Right lobe of liver (tissue), 6 donors: ENCODE measurements around the gene PRSS16. TPM values are rescaled to one million over a fixed set of nuclear protein-coding genes. Genes with fewer than 3 reads are reported as not detected.

ENCODE experiments used
- ATAC-seq, 4 donors: fragments of 200-7000 bp; cut with Tn5 transposase; one replicate each; pipeline ENCODE4 v1.9.1; 2020; ENCODE audit warnings: mild to moderate bottlenecking in 4 of 4, moderate library complexity in 4 of 4
- DNase-seq, 3 donors: peaks; one replicate each; pipeline ENCODE4 v3.0.0-alpha.2; 2020
- H3K27ac ChIP-seq, 3 donors: fragments of 200-600 bp; one replicate each; pipeline ENCODE4 v1.8.0; 2022
- H3K27me3 ChIP-seq, 2 donors: fragments of 200-600 bp; one replicate each; pipeline ENCODE4 v1.8.0; 2022
- H3K36me3 ChIP-seq, 4 donors: fragments of 200-600 bp; sonication (generic) in 1 of 4; one replicate each; pipeline versions ENCODE4 v1.5.1 to v1.8.0; 2017 to 2022; ENCODE audit warnings: control low read depth in 1 of 4
- H3K4me1 ChIP-seq, 4 donors: fragments of 200-600 bp; sonication (generic) in 1 of 4; one replicate each; pipeline versions ENCODE4 v1.5.1 to v1.8.0; 2017 to 2022; ENCODE audit warnings: control low read depth in 1 of 4
- H3K4me3 ChIP-seq, 3 donors: fragments of 200-600 bp; one replicate each; pipeline ENCODE4 v1.8.0; 2022
- H3K9me3 ChIP-seq, 4 donors: fragments of 200-600 bp; sonication (generic) in 1 of 4; one replicate each; pipeline versions ENCODE4 v1.5.1 to v1.8.0; 2017 to 2022; ENCODE audit warnings: control low read depth in 1 of 4
- CTCF ChIP-seq, 4 donors: fragments of 200-600 bp in 3 of 4; fragments of 450-650 bp in 1 of 4; IDR thresholded peaks; one replicate each; pipeline versions ENCODE4 v1.5.1 to v1.8.0; 2016 to 2022; ENCODE audit warnings: antibody characterized with exemption in 4 of 4, mild to moderate bottlenecking in 2 of 4
- POLR2A ChIP-seq: fragments of 450-650 bp; IDR thresholded peaks from one replicate; pipeline ENCODE4 v1.6.1; 2017; ENCODE audit warnings: antibody characterized with exemption, mild to moderate bottlenecking
- WGBS: methylation state at CpG from one replicate; pipeline ENCODE4 v1.1.6; 2018; ENCODE audit warnings: low coverage, low lambda C conversion rate; ENCODE audit not compliant: insufficient coverage; ENCODE audit errors: missing lambda C conversion rate; 5-methylcytosine and 5-hydroxymethylcytosine counted together
- intact Hi-C, 2 donors: fragments of 100-400 bp; cut with DNase I; formaldehyde crosslinking; loops; one replicate each; pipeline versions ENCODE4 v1.11.2 to v1.14.1; 2022
- total RNA-seq, 6 experiments: library from RNA; depleted of rRNA in 2 of 6; stranded (reverse); fragments of >200 nt in 2 of 6; fragmentation: NEBNext Ultra II Directional in 3 of 6; extraction: Animal tissue kit (Norgen Biotek cat#: 25700) in 3 of 6; gene quantifications; one replicate each; pipeline versions ENCODE4 v1.1.0 to v1.2.4, GENCODE V29; 2016 to 2023
- donor health status: DM: no; HTN: yes; CAD: no.
- donor health status: DM: no; HTN: no; CAD: no.
- donor health status: DM: no; HTN: no; CAD: no.
- donor health status: DM: no; HTN: yes; CAD: no.
- donor health status: DM: no; HTN: yes; CAD: no.

The PRSS16 gene
- total RNA-seq, 6 experiments from 2014 or later, result 0.29 to 0.37 TPM; not detected in 4

- Histone ChIP-seq H3K4me3 (no peak overlapping the region), H3K27me3 (peaks cover 4 to 42% of the 10 kb centered on the region in 2 donors), H3K4me1 (no peaks in the 10 kb centered on the region), H3K27ac (no peak overlapping the region), H3K36me3 (no peaks in the 10 kb centered on the region), H3K9me3 (no peaks in the 10 kb centered on the region)
- ATAC-seq (no peak), DNase-seq (no peak)
- TF ChIP-seq POLR2A, result no peak
- TF ChIP-seq CTCF (IDR thresholded peaks at IDR 0.05), result no peak
- whole genome bisulfite sequencing, result 5% methylated on average over 8 of the region's 8 CpGs
- intact Hi-C loops, result no loop called here
These were observed 40.2 kb downstream of the PRSS16 start for GRCh38 chr6:27287751-27288135.

GRCh38 chr6:27288136-27289044 lies 40.9 kb downstream of the PRSS16 start:
- H3K9me3 ChIP-seq, result no peaks in the 10 kb centered on the region
- no peak overlapping the region for H3K4me3 ChIP-seq
- no peaks in the 10 kb centered on the region for H3K36me3 ChIP-seq
- DNase-seq, result no peak
- no peak for ATAC-seq
- TF ChIP-seq POLR2A (no peak), CTCF (IDR thresholded peaks at IDR 0.05) (no peak)
- no peak overlapping the region for H3K27ac ChIP-seq
- H3K4me1 ChIP-seq, result no peaks in the 10 kb centered on the region
- H3K27me3 ChIP-seq, result peaks cover 3 to 44% of the 10 kb centered on the region in 2 donors
- 4% methylated on average over 24 of the region's 33 CpGs for whole genome bisulfite sequencing
- intact Hi-C loops, result no loop called here

GRCh38 chr6:27290065-27290849 lies 42.8 kb downstream of the PRSS16 start:
- DNase-seq (no peak), ATAC-seq (no peak)
- TF ChIP-seq CTCF (IDR thresholded peaks at IDR 0.05) (no peak), POLR2A (no peak)
- Histone ChIP-seq H3K27me3 (peaks cover 6 to 35% of the 10 kb centered on the region in 2 donors), H3K27ac (no peak overlapping the region), H3K4me1 (no peaks in the 10 kb centered on the region), H3K4me3 (no peak overlapping the region), H3K36me3 (no peaks in the 10 kb centered on the region), H3K9me3 (no peaks in the 10 kb centered on the region)
- WGBS, result 3% methylated on average over 25 of the region's 25 CpGs
- intact Hi-C loops, result no loop called here

- intact Hi-C loops, result no loop called here
- Histone ChIP-seq H3K9me3 (no peaks in the 10 kb centered on the region), H3K36me3 (no peaks in the 10 kb centered on the region), H3K27ac (no peak overlapping the region), H3K27me3 (peaks cover 6 to 35% of the 10 kb centered on the region in 2 donors), H3K4me1 (no peaks in the 10 kb centered on the region), H3K4me3 (no peak overlapping the region)
- no peak for ATAC-seq
- WGBS, result 11% methylated on average over 10 of the region's 10 CpGs
- no peak for DNase-seq
- no peak for TF ChIP-seq CTCF (IDR thresholded peaks at IDR 0.05)
- TF ChIP-seq POLR2A, result no peak
These were observed 43.3 kb downstream of the PRSS16 start for GRCh38 chr6:27290850-27291208.
